Upper lobe of right lung (tissue), 1 donor: ENCODE measurements around the gene LIG4. TPM values are rescaled to one million over a fixed set of nuclear protein-coding genes. Genes with fewer than 3 reads are reported as not detected.

Experiments used
- ATAC-seq: fragments of 200-7000 bp; cut with Tn5 transposase; one replicate; pipeline ENCODE4 v1.9.1; 2020; ENCODE audit warnings: mild to moderate bottlenecking, moderate library complexity
- DNase-seq: peaks from one replicate; pipeline ENCODE4 v3.0.0-alpha.2; 2020
- H3K27ac ChIP-seq: fragments of 200-600 bp; one replicate; pipeline ENCODE4 v1.8.0; 2022
- H3K27me3 ChIP-seq: fragments of 200-600 bp; one replicate; pipeline ENCODE4 v1.8.0; 2022; ENCODE audit warnings: mild to moderate bottlenecking
- H3K36me3 ChIP-seq: fragments of 200-600 bp; one replicate; pipeline ENCODE4 v1.8.0; 2022
- H3K4me1 ChIP-seq: fragments of 200-600 bp; one replicate; pipeline ENCODE4 v1.8.0; 2022
- H3K4me3 ChIP-seq: fragments of 200-600 bp; one replicate; pipeline ENCODE4 v1.8.0; 2022; ENCODE audit warnings: mild to moderate bottlenecking
- H3K9me3 ChIP-seq: fragments of 200-600 bp; one replicate; pipeline ENCODE4 v1.8.0; 2022
- CTCF ChIP-seq: fragments of 200-600 bp; IDR thresholded peaks from one replicate; pipeline ENCODE4 v1.8.0; 2022; ENCODE audit warnings: antibody characterized with exemption
- intact Hi-C: fragments of 100-400 bp; cut with DNase I; formaldehyde crosslinking; loops from one replicate; pipeline ENCODE4 v1.11.0; 2022
- total RNA-seq: library from RNA; stranded (reverse); fragmentation: NEBNext Ultra II Directional; extraction: Animal tissue kit (Norgen Biotek cat#: 25700); gene quantifications from one replicate; pipeline ENCODE4 v1.2.1, GENCODE V29; 2021
- donor health status: DM: no; HTN: yes; CAD: no; lungs with severe emphysema.

LIG4 gene
- total RNA-seq, 1 donor from 2014 or later = 10.9 TPM

GRCh38 chr13:108190897-108191296, 24.4 kb downstream of the LIG4 start:
- no peaks in the 10 kb centered on the region for H3K4me1 ChIP-seq
- no peak overlapping the region for H3K4me3 ChIP-seq
- no peaks in the 10 kb centered on the region for H3K9me3 ChIP-seq
- TF ChIP-seq CTCF = no peak
- ATAC-seq = no peak
- no peak for DNase-seq
- H3K36me3 ChIP-seq = no peaks in the 10 kb centered on the region
- intact Hi-C loops = no loop called here
- no peaks in the 10 kb centered on the region for H3K27me3 ChIP-seq
- H3K27ac ChIP-seq = no peak overlapping the region

- Histone ChIP-seq H3K27ac (no peak overlapping the region), H3K27me3 (no peaks in the 10 kb centered on the region), H3K36me3 (no peaks in the 10 kb centered on the region), H3K9me3 (no peaks in the 10 kb centered on the region), H3K4me3 (no peak overlapping the region), H3K4me1 (no peaks in the 10 kb centered on the region)
- ATAC-seq = no peak
- no peak for DNase-seq
- no peak for TF ChIP-seq CTCF
- intact Hi-C loops = no loop called here
These were observed 27.1 kb downstream of the LIG4 start for GRCh38 chr13:108188260-108188659.

GRCh38 chr13:108185223-108185622, 30.1 kb downstream of the LIG4 start:
- no peak for ATAC-seq
- Histone ChIP-seq H3K27ac (no peak overlapping the region), H3K9me3 (no peaks in the 10 kb centered on the region), H3K4me3 (no peak overlapping the region), H3K4me1 (no peaks in the 10 kb centered on the region), H3K27me3 (no peaks in the 10 kb centered on the region), H3K36me3 (no peaks in the 10 kb centered on the region)
- no peak for DNase-seq
- intact Hi-C loops = no loop called here
- no peak for TF ChIP-seq CTCF

GRCh38 chr13:108182652-108183051, 32.7 kb downstream of the LIG4 start:
- TF ChIP-seq CTCF = no peak
- Histone ChIP-seq H3K4me3 (no peak overlapping the region), H3K27me3 (no peaks in the 10 kb centered on the region), H3K36me3 (no peaks in the 10 kb centered on the region), H3K4me1 (no peaks in the 10 kb centered on the region), H3K9me3 (no peaks in the 10 kb centered on the region), H3K27ac (no peak overlapping the region)
- ATAC-seq (no peak), DNase-seq (no peak)
- intact Hi-C loops = no loop called here

- DNase-seq (no peak), ATAC-seq (no peak)
- Histone ChIP-seq H3K27me3 (no peaks in the 10 kb centered on the region), H3K4me3 (no peak overlapping the region), H3K9me3 (no peaks in the 10 kb centered on the region), H3K27ac (no peak overlapping the region), H3K4me1 (no peaks in the 10 kb centered on the region), H3K36me3 (no peaks in the 10 kb centered on the region)
- intact Hi-C loops = no loop called here
- no peak for TF ChIP-seq CTCF
These were observed 37.3 kb downstream of the LIG4 start for GRCh38 chr13:108178078-108178477.

- intact Hi-C loops = no loop called here
- DNase-seq (no peak), ATAC-seq (no peak)
- Histone ChIP-seq H3K27ac (no peak overlapping the region), H3K9me3 (no peaks in the 10 kb centered on the region), H3K27me3 (no peaks in the 10 kb centered on the region), H3K4me3 (no peak overlapping the region), H3K4me1 (no peaks in the 10 kb centered on the region), H3K36me3 (no peaks in the 10 kb centered on the region)
- peak; percentile 49 for TF ChIP-seq CTCF
These were observed 38.6 kb downstream of the LIG4 start for GRCh38 chr13:108176685-108177274.
